Lower leg skin (tissue), 3 donors: ENCODE measurements around the gene DNASE1L2.

Experiments
- POLR2A ChIP-seq, 2 donors: fragments of 450-650 bp; IDR thresholded peaks; one replicate each; pipeline ENCODE4 v1.6.1; 2016 to 2017; ENCODE audit warnings: antibody characterized with exemption in 2 of 2, mild to moderate bottlenecking in 1 of 2, moderate library complexity in 1 of 2
- TF ChIP-seq, protein P1 (sequence below), 3 donors: fragments of 450-650 bp; IDR thresholded peaks; one replicate each; pipeline ENCODE4 v1.5.1; 2016; ENCODE audit warnings: antibody characterized with exemption in 3 of 3, mild to moderate bottlenecking in 3 of 3, moderate library complexity in 2 of 3

DNA sequence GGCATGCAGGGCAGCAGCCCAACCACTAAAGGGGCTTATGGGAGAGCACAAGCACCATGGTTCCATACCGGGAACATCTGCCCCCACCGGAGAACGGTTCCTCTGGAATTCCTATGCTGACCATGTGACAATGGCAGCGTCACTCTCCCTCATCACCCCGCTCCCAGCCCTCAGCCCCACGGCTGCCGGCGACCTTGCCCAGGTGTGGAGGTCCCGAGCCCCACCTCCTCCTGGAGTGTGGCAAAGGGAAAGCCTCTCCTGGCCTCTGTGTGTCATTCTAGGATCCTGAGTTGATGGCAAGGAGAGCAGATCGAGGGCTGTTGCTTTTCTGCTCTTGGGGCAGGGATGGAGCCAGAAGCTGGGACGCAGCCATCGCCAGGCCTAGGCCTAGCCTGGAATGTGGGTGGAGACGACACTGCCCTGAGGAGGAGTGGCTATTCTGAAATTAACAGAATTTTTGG is 49.5 kb downstream of the DNASE1L2 start:
- no peak for TF ChIP-seq POLR2A (IDR thresholded peaks at IDR 0.05)
- TF ChIP-seq, protein P1, sequence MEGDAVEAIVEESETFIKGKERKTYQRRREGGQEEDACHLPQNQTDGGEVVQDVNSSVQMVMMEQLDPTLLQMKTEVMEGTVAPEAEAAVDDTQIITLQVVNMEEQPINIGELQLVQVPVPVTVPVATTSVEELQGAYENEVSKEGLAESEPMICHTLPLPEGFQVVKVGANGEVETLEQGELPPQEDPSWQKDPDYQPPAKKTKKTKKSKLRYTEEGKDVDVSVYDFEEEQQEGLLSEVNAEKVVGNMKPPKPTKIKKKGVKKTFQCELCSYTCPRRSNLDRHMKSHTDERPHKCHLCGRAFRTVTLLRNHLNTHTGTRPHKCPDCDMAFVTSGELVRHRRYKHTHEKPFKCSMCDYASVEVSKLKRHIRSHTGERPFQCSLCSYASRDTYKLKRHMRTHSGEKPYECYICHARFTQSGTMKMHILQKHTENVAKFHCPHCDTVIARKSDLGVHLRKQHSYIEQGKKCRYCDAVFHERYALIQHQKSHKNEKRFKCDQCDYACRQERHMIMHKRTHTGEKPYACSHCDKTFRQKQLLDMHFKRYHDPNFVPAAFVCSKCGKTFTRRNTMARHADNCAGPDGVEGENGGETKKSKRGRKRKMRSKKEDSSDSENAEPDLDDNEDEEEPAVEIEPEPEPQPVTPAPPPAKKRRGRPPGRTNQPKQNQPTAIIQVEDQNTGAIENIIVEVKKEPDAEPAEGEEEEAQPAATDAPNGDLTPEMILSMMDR (IDR thresholded peaks at IDR 0.05) = no peak
